ENCODE measurements around the gene HNRNPUL1. TPM values are rescaled to one million over a fixed set of nuclear protein-coding genes. Genes with fewer than 3 reads are reported as not detected.

HNRNPUL1 gene
- total RNA-seq, 1 donor from 2014 or later, result 254 TPM

DNA sequence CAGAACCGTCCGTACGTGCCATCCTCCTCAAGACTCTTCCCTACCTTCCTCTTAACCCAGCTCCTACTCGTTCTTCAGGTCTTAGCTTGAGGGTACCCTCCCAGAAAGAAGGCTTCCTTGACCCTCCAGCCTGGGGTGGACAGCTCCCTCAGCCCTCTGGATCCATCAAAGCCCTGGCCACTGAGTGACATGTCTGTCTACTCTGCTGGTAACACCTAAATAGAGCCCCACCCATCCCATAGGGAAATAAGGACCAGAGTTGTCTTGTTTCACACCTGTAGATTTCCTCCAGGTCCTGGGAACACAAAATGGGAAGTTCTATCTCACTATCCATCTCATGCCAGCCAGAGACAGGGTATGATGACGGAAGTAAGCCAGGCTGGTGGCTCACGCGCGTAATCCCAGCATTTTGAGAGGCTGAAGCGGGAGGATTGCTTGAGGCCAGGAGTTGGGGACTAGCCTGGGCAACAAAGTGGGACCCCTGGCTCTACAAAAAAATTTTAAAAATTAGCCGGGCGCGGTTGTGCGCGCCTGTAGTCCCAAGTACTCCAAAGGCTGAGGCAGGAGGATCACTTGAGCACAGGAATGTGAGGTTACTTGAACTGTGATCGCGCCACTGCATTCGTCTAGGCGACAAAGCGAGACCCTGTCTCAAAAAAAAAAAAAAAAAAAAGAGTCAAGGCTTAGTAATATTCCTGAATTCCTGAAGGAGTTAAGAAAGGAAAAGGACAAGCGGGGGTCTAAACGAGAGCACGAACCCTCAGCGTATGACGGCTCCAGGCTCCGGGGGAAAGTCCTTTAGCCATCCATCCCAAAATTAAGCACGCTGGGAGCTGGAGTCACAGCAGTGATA, 45.2 kb downstream of the HNRNPUL1 start:
- H3K27me3 Mint-ChIP-seq (ENCODE audit: insufficient read depth), result no peaks in the 10 kb centered on the region
- peaks cover 40% of the 10 kb centered on the region for H3K36me3 Mint-ChIP-seq (ENCODE audit: low read depth)
- H3K27ac Mint-ChIP-seq, result peak overlapping the region; percentile 94
- H3K4me3 Mint-ChIP-seq, result peak overlapping the region; percentile 95
- peaks cover 73% of the 10 kb centered on the region for H3K4me1 Mint-ChIP-seq (ENCODE audit: low read depth)
- no peaks in the 10 kb centered on the region for H3K9me3 Mint-ChIP-seq
- no peak for DNase-seq (ENCODE audit: low spot score)
- intact Hi-C loops (cut with micrococcal nuclease), result loop anchor here (1.0 to 5.0 kb wide), 7 partner anchors 18 to 337 kb away; partner anchors contain the start of genes BCKDHA, DMAC2 and EXOSC5

DNA sequence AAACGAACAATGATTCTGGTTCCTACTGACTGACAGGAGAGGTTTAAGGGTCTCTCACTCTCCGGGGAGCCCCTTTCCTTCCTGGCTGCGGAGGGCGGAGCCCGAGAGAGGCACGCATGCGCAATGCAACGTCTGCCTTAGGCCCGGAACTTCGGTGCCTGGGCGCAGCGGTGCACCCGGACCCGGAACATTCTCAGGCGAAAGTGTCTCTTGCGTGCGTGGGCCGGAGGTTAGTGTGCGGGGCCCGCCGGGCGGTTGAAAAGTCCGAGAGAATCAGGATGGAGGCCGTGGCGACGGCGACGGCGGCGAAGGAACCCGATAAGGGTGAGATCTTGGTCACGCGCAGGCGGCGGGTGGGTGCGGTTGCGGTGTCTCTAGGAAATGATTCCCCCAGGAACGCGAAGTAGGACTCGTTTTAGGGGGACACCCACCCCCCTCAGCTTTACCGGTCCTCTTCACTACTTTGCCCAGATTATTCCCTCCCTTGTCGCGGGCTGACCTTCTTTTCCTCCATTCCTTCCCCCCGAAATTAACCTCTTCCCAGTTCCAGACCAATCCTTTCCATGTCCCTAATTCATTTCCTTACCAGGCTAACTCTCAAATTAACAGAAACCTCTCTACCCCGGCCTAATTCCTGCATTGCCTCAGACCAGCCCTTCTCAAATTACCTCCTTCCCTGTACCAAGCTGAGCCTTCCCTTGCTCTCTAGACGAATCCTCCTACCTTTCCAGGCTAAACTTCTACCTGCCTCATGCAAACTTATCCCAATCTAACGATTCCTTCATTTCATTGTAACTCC, 46.1 kb downstream of the HNRNPUL1 start, which contains the start of gene CCDC97:
TSS of gene CCDC97 (plus strand) at position 140 of the 799 bp plus-strand sequence. CDS start at position 279, 139 bp downstream.
- H3K4me1 Mint-ChIP-seq (ENCODE audit: low read depth), result peaks cover 65% of the 10 kb centered on the region
- no peaks in the 10 kb centered on the region for H3K27me3 Mint-ChIP-seq (ENCODE audit: insufficient read depth)
- H3K27ac Mint-ChIP-seq, result peak within 1 kb of the TSS; percentile 94
- H3K4me3 Mint-ChIP-seq, result peak within 1 kb of the TSS; percentile 95
- H3K9me3 Mint-ChIP-seq, result no peaks in the 10 kb centered on the region
- DNase-seq (ENCODE audit: low spot score), result peak; percentile 89
- H3K36me3 Mint-ChIP-seq (ENCODE audit: low read depth), result peaks cover 32% of the 10 kb centered on the region
- intact Hi-C loops (cut with micrococcal nuclease), result loop anchor here (1.0 kb wide), 2 partner anchors 17 to 41 kb away; no protein-coding TSS in a partner anchor

DNA sequence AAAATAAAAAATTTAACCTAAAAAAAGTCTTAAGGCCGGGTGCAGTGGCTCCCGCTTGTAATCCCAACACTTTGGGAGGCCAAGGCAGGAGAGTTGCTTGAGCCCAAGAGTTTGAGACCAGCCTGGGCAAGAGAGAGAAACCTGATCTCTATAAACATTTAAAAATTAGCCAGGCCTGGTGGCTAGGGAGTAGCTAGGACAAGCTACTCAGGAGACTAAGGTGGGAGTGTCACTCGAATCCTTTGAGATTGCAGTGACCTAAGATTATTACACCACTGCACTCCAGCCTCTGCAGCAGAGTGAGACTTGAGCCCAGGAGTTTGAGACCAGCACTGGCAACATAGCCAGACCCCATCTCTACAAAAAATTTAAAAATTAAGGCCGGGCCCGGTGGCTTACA, 46.9 kb downstream of the HNRNPUL1 start:
- Mint-ChIP-seq H3K4me1 (ENCODE audit: low read depth) (peaks cover 59% of the 10 kb centered on the region), H3K9me3 (no peaks in the 10 kb centered on the region), H3K36me3 (ENCODE audit: low read depth) (peaks cover 30% of the 10 kb centered on the region), H3K27ac (peak overlapping the region; percentile 18), H3K27me3 (ENCODE audit: insufficient read depth) (no peaks in the 10 kb centered on the region), H3K4me3 (peak overlapping the region; percentile 95)
- intact Hi-C loops (cut with micrococcal nuclease), result no loop called here
- DNase-seq (ENCODE audit: low spot score), result no peak

DNA sequence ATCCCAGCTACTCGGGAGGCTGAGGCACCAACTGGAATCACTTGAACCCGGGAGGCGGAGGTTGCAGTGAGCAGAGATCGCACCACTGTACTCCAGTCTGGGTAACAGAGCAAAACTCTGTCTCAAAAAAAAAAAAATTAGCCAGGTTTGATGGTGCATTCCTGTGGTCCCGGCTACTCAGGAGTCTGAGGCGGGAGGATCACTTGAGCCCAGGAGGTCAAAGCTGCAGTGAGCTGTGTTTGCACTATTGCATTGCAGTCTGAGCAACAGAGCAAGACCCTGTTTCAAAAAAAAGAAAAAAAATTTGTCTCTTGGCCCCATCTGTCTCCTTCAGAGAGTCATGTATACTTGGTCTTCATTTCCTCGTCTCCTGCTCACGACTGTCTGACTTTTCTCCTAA, 47.4 kb downstream of the HNRNPUL1 start:
- Mint-ChIP-seq H3K4me1 (ENCODE audit: low read depth) (peaks cover 53% of the 10 kb centered on the region), H3K27me3 (ENCODE audit: insufficient read depth) (no peaks in the 10 kb centered on the region), H3K4me3 (peak overlapping the region; percentile 95), H3K36me3 (ENCODE audit: low read depth) (peaks cover 31% of the 10 kb centered on the region), H3K27ac (peak overlapping the region; percentile 64), H3K9me3 (no peaks in the 10 kb centered on the region)
- intact Hi-C loops (cut with micrococcal nuclease), result no loop called here
- DNase-seq (ENCODE audit: low spot score), result no peak

DNA sequence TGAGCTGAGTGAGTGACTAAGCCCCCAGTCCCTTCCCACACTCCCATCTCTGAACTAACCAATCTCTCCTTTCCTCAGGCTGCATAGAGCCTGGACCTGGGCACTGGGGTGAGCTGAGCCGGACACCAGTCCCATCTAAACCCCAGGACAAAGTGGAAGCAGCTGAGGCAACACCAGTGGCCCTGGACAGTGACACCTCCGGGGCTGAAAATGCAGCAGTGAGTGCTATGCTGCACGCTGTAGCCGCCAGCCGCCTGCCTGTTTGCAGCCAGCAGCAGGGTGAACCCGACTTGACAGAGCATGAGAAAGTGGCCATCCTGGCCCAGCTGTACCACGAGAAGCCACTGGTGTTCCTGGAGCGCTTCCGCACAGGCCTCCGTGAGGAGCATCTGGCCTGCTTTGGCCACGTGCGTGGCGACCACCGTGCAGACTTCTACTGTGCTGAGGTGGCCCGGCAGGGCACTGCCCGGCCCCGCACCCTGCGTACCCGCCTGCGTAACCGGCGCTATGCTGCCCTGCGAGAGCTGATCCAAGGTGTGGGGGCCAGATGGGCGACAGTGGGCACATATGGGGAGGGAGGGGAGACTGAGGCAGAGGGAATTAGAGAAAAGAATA, 52.2 kb downstream of the HNRNPUL1 start:
- H3K4me3 Mint-ChIP-seq, result no peak overlapping the region
- peak overlapping the region; percentile 32 for H3K27ac Mint-ChIP-seq

DNA sequence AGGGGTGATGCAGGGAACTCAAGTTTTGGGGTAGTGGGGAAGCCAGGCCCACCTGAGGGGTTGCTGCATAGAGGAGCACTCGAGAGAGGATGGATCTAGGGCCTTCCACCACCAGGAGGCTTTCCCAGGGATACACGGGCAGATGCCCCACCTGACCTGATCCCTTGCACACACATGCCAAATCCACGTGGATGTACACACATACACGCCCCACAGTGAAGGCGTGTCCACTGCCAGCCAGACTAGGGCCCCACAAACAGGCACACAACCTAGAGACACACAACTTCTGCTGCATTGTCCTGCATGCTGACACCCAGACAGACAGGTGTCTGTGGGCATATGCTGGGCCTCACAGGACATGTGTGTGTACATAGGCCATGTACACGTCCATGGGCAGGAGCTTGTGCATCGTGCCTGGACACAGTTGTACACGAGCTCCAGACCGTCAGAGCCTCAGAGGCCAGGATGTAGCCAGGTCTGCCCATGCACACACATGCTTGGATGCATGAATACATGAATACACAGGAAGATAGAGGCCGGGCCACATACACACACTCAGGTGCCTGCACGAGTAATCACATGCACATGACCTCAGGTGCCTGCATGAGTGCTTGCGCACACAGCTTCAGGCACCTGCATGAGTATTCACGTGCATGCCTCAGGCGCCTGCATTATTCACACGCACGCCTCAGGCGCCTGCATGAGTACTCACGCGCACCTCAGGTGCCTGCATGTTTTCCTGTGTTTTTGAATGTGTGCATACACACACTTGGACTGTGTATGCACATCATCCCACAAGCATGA, 54.7 kb downstream of the HNRNPUL1 start:
- Mint-ChIP-seq H3K9me3 (no peaks in the 10 kb centered on the region), H3K27ac (no peak overlapping the region), H3K36me3 (ENCODE audit: low read depth) (peaks cover 52% of the 10 kb centered on the region), H3K4me1 (ENCODE audit: low read depth) (peaks cover 11% of the 10 kb centered on the region), H3K4me3 (no peak overlapping the region), H3K27me3 (ENCODE audit: insufficient read depth) (no peaks in the 10 kb centered on the region)
- intact Hi-C loops (cut with micrococcal nuclease), result no loop called here
- no peak for DNase-seq (ENCODE audit: low spot score)

More for the DNA sequence above, 52.2 kb downstream of the HNRNPUL1 start:
- H3K27me3 Mint-ChIP-seq (ENCODE audit: insufficient read depth), result no peaks in the 10 kb centered on the region
- H3K9me3 Mint-ChIP-seq, result no peaks in the 10 kb centered on the region
- peaks cover 46% of the 10 kb centered on the region for H3K36me3 Mint-ChIP-seq (ENCODE audit: low read depth)
- intact Hi-C loops (cut with micrococcal nuclease), result no loop called here
- peaks cover 22% of the 10 kb centered on the region for H3K4me1 Mint-ChIP-seq (ENCODE audit: low read depth)
- no peak for DNase-seq (ENCODE audit: low spot score)

DNA sequence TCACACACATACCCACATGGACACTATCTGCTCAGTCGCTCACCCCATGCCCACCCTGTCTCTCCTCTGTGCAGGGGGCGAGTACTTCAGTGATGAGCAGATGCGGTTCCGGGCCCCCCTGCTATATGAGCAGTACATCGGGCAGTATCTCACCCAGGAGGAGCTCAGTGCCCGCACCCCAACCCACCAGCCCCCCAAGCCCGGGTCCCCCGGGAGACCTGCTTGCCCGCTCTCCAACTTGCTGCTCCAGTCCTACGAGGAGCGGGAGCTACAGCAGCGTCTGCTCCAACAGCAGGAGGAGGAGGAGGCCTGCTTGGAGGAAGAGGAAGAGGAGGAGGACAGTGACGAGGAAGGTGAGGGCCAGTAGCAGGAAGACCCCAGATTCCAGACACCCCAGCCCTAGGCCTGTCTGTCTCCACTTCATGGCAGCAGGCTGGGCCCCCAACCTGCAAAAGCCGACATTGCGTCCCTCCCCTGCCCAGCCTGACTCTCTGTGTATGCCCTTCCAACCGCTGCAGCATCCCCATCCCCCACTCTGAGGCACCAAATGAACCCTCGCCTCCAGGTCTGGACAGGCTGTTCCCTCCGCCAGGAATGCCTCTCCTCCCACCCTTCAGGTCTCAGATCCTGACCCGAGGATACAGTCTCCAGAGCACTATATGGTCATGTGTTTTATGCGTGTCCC, 55.5 kb downstream of the HNRNPUL1 start:
- H3K9me3 Mint-ChIP-seq, result no peaks in the 10 kb centered on the region
- DNase-seq (ENCODE audit: low spot score), result no peak
- no peak overlapping the region for H3K4me3 Mint-ChIP-seq
- H3K36me3 Mint-ChIP-seq (ENCODE audit: low read depth), result peaks cover 50% of the 10 kb centered on the region
- intact Hi-C loops (cut with micrococcal nuclease), result no loop called here
- no peaks in the 10 kb centered on the region for H3K27me3 Mint-ChIP-seq (ENCODE audit: insufficient read depth)
- H3K4me1 Mint-ChIP-seq (ENCODE audit: low read depth), result peaks cover 13% of the 10 kb centered on the region
- H3K27ac Mint-ChIP-seq, result no peak overlapping the region

DNA sequence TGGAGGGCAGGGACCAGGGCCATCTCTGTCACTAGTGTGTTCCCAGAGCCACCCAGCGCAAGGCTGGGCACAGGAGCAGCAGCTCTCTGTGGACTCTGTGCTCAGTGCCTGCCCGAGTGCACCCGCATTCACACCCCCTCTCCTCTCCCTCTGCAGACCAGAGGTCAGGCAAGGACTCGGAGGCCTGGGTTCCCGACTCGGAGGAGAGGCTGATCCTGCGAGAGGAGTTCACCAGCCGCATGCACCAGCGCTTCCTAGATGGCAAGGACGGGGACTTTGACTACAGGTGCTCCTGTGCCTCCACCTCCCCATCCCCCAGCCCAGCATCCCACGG, 56.0 kb downstream of the HNRNPUL1 start:
- H3K27ac Mint-ChIP-seq, result no peak overlapping the region

DNA sequence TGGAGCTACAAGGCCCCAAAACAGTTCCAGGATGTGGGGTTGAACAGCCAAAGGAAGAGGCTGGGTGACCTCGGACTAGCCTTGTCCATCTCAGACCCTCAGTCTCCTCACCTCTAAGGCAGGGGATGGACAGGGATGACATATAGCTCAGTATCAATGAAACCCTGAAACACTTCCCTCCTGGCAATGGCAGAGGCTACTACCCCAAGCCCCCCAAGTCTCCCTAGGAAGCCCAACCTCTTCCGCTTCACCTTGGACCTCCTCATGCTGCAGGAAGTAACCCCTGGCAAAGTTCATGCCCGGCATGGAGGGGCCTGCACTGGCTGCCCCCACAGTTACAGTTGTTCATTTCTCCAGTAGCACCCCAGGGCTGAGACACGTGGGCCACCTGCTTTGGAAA, 56.4 kb downstream of the HNRNPUL1 start:
- Mint-ChIP-seq H3K4me1 (ENCODE audit: low read depth) (peaks cover 16% of the 10 kb centered on the region), H3K36me3 (ENCODE audit: low read depth) (peaks cover 52% of the 10 kb centered on the region), H3K9me3 (no peaks in the 10 kb centered on the region), H3K27me3 (ENCODE audit: insufficient read depth) (no peaks in the 10 kb centered on the region), H3K27ac (no peak overlapping the region), H3K4me3 (no peak overlapping the region)
- intact Hi-C loops (cut with micrococcal nuclease), result no loop called here
- no peak for DNase-seq (ENCODE audit: low spot score)

More for the DNA sequence above, 56.0 kb downstream of the HNRNPUL1 start:
- no peak overlapping the region for H3K4me3 Mint-ChIP-seq
- intact Hi-C loops (cut with micrococcal nuclease), result no loop called here
- peaks cover 16% of the 10 kb centered on the region for H3K4me1 Mint-ChIP-seq (ENCODE audit: low read depth)
- peaks cover 52% of the 10 kb centered on the region for H3K36me3 Mint-ChIP-seq (ENCODE audit: low read depth)
- H3K9me3 Mint-ChIP-seq, result no peaks in the 10 kb centered on the region
- DNase-seq (ENCODE audit: low spot score), result no peak
- H3K27me3 Mint-ChIP-seq (ENCODE audit: insufficient read depth), result no peaks in the 10 kb centered on the region

DNA sequence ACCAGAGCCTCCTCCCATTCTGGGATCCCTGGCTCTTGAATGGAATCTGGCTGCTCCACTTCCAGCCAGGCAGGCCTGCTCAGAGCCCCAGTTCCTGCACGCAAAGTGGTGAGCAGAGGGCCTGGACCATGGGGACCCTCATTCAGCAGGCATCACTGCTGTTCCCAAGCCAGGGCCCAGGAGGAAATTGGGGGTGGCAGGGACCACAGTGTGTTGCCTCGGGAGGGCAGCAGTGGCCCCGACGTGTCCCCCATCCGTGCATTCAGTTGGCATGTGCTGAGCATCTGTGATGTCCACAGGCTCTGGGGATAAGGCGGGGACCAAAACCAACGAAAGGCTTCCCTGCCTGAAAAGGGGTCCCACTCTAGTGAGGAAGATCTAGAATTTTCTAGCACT, 57.0 kb downstream of the HNRNPUL1 start:
- H3K27me3 Mint-ChIP-seq (ENCODE audit: insufficient read depth), result no peaks in the 10 kb centered on the region
- intact Hi-C loops (cut with micrococcal nuclease), result no loop called here
- no peaks in the 10 kb centered on the region for H3K9me3 Mint-ChIP-seq
- H3K27ac Mint-ChIP-seq, result no peak overlapping the region
- no peak overlapping the region for H3K4me3 Mint-ChIP-seq
- peaks cover 50% of the 10 kb centered on the region for H3K36me3 Mint-ChIP-seq (ENCODE audit: low read depth)
- peaks cover 19% of the 10 kb centered on the region for H3K4me1 Mint-ChIP-seq (ENCODE audit: low read depth)
- DNase-seq (ENCODE audit: low spot score), result no peak

DNA sequence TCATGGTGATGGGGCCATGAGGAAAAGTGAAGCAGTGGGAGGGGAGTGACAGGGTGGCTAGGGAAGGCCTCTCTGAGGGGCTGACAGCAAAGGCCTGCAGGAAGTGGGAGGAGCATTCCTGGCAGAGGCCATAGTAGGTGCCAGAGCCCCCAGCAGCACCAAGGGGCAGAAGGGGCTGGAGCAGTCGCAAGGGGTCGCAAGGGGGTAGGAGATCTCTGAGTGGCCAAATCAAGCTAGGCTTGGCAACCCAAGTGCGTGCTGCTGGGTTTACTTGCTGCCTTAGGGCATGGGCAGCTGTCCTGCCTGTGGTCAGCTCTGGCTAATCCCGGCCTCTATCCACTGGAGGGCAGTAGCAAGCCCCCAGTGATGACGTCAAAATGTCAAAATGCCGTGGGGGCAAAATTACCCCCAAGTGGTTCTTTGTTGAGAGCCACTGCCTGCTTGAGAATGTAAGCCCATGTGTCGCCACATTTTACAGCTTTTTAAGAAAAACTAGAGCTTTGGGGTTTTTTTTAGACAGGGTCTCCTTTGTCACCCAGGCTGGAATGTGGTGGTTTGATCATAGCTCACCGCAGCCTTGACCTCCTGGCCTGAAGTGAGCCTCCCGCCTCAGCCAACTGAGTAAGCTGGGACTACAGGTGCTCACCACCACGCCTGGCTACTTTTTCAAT, 57.6 kb downstream of the HNRNPUL1 start:
- no peak for DNase-seq (ENCODE audit: low spot score)
- H3K36me3 Mint-ChIP-seq (ENCODE audit: low read depth), result peaks cover 47% of the 10 kb centered on the region
- intact Hi-C loops (cut with micrococcal nuclease), result no loop called here
- peaks cover 24% of the 10 kb centered on the region for H3K4me1 Mint-ChIP-seq (ENCODE audit: low read depth)
- no peaks in the 10 kb centered on the region for H3K27me3 Mint-ChIP-seq (ENCODE audit: insufficient read depth)
- H3K4me3 Mint-ChIP-seq, result no peak overlapping the region
- no peak overlapping the region for H3K27ac Mint-ChIP-seq
- H3K9me3 Mint-ChIP-seq, result no peaks in the 10 kb centered on the region

Data from activated T-helper 1 cell treated with anti-CD3 and anti-CD28 coated beads, Interleukin-12 subunit alpha, Interleukin-12 subunit beta, Interleukin-2, Interleukin-4 antibody, amounts not matched to agents 30 ng/mL and 10 ng/mL and 1 ng/mL, durations not matched to agents 14 hours and 24 hours and 36 hours (primary cell).